Kidney tubule cell (primary cell): ENCODE results near the gene PRSS1.
"Not testable (repeated sequence)": the region's sequence is repeated elsewhere in the genome, so short reads cannot be mapped to it uniquely, and the experiment has no call there.

Source experiments
- DNase-seq: peaks from one replicate; pipeline ENCODE4 v3.0.0-alpha.2; 2018; ENCODE audit warnings: low spot score

Gene PRSS1

GRCh38 chr7:142773937-142774744, 24.9 kb downstream of the PRSS1 start:
- no peak for DNase-seq

GRCh38 chr7:142774826-142775225, 25.6 kb downstream of the PRSS1 start:
- peak; percentile 54 for DNase-seq

DNA sequence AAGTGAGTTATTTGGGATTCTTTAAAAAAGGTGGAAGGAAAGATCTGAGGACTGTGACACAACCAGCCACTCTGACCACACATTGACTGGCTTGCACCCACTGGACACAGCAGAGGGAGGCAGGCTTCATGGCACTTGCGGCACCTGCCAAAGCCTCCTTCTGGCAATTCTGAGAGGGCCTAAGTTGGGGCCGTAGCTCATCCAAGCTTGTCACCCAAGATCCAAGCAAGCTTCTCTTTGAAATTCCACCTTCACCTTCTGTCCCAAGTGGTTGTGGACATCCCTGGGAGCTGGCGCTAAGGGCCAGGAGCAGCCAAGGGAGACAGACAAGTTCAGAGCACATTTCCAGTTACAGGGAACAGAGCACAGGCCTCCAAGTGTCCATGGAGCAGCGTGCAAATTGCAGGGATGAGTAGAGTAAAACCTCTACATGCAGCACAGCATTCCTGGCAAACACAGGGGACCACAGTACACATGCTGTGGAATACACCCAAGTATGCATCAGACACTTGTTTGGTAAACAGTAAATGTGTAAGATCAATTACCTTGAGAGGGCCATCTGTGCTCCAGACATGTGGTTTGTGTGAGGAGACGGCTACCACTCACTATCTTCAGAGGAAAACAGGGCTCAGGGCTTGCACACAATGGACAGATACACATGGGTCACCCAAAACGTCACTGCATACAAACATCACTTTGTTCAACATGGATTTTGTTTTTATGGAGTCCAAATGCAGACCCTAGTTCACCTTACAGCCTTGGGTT, 26.3 kb downstream of the PRSS1 start:
- DNase-seq: not testable (repeated sequence)

GRCh38 chr7:142776206-142776844, 27.1 kb downstream of the PRSS1 start:
- peak; percentile 17 for DNase-seq

DNA sequence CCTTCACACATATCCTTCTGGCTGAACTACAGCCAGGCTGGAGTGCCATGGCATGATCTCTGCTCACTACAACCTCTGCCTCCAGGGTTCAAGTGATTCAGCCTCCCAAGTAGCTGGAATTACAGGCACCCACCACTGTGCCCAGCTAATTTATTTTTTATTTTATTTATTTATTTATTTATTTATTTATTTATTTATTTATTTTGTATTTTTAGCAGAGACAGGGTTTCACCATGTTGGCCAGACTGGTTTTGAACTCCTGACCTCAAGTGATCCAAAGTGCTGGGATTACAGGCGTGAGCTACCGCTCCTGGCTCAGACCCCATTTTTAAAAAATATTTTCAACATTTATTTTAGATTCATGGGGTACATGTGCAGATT, 27.6 kb downstream of the PRSS1 start:
- DNase-seq: not testable (repeated sequence)

- no peak for DNase-seq
Measured at GRCh38 chr7:142777318-142777717, 28.0 kb downstream of the PRSS1 start.

GRCh38 chr7:142782922-142783900, 33.9 kb downstream of the PRSS1 start:
- peak; percentile 92 for DNase-seq

DNA sequence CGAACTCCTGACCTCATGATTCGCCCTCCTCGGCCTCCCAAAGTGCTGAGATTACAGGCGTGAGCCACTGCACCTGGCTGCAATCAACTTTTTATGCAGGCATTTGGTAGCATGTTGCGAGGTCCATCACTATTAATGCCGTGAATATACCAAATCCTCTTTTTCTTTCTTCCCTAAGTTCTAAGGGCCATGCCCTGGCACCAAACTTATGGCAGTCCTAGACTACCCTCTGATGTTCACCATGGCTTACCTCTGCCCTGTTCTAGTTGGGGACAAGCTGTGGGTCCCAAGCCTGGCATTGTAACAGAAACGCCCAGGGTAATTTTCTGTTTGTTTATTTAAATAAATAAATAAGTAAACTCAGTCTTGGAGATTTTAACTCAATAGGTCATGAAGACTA, 34.8 kb downstream of the PRSS1 start:
- DNase-seq: no peak

DNA sequence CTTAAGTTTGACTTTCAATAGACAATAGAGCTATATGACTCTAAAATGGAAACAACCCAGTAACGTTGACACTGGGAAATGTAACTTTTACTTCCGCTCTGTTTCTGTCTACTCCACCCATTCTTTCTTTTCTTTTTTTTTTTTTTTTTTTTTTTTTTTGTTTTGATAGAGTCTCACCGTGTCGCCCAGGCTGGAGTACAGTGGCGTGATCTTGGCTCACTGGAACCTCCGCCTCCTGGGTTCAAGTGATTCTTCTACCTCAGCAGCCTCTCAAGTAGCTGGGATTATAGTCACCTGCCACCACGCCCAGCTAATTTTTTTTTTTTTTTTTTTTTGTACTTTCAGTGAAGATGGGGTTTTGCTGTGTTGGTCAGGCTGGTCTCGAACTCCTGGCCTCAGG, 35.4 kb downstream of the PRSS1 start:
- DNase-seq: no peak

DNA sequence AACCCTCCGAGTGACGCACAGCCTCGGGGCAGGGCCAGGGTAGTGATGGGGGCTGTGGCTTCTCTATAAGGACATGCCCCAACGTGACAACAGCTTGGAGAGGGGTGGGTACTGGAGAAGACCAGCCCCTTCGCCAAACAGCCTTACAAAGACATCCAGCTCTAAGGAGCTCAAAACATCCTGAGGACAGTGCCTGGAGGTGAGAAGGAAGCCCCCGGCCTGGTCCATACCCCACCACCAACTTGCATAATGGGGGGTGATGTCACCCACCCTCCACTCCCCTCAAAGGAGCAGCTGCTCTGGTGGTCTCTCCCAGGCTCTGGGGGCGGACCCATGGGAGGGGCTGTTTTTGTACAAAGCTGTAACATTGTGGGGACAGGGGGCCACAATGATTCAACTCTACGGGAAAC, 36.6 kb downstream of the PRSS1 start:
- DNase-seq: no peak

- DNase-seq: no peak
Measured at GRCh38 chr7:142787034-142787768, 37.9 kb downstream of the PRSS1 start.

DNA sequence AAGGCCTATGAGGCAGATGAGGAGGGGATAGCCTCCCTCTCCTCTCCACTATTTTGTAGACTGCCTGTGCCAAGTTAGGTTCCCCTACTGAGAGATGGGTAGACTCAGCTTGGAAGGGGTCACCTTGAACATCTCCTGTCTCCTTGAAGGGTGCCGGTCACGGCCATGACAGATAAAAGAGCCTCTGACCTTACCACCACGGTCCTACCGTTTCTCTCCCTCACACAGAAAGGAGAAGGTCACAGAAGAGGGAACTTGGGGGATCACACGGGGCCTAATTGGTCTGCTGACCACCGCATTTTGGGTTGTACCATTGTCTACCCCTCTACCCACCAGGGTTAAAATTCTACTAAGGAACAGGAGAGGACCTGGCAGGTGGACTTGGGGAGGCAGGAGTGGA, 38.5 kb downstream of the PRSS1 start:
- no peak for DNase-seq

DNA sequence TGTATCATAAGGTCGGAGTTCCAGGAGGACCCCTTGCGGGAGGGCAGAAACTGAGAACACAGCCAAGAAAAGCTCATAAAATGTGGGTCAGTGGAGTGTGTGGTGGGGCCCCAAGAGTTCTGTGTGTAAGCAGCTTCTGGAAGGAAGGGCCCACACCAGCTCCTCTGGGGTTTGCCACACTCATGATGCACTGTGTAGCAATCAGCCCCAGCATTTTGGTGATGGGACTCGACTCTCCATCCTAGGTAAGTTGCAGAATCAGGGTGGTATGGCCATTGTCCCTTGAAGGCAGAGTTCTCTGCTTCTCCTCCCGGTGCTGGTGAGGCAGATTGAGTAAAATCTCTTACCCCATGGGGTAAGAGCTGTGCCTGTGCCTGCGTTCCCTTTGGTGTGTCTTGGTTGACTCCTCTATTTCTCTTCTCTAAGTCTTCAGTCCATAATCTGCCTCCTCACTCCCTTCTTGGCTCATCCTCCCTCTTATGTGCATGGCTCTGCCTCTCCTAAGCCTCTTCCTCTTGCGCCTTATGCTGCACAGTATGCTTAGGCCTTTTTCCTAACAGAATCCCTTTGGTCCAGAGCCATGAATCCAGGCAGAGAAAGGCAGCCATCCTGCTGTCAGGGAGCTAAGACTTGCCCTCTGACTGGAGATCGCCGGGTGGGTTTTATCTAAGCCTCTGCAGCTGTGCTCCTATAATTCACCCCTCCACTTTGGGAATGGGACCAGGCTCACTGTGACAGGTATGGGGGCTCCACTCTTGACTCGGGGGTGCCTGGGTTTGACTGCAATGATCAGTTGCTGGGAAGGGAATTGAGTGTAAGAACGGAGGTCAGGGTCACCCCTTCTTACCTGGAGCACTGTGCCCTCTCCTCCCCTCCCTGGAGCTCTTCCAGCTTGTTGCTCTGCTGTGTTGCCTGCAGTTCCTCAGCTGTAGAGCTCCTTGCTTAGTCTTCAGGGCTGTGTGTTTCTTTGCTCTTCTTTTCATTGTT, 39.3 kb downstream of the PRSS1 start:
- no peak for DNase-seq

DNA sequence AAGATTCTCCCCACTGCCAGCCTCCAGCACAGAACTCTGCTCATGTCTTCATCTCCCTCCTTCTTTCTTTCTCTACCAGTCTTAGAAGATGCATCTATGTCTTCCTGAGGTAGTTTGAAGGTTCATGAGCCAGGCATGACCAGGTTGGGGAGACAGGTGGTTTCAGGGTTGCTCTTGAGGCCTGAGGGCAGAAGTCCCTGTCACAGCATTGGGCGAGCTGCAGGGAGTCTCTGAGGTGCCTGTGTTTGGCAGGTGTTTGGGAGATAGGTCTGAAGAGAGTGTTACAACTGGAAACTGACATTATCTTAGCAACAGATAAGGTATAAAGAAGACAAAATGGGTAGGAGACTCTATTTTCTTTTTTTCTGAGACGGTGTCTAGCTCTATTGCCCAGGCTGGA, 40.2 kb downstream of the PRSS1 start:
- no peak for DNase-seq

DNA sequence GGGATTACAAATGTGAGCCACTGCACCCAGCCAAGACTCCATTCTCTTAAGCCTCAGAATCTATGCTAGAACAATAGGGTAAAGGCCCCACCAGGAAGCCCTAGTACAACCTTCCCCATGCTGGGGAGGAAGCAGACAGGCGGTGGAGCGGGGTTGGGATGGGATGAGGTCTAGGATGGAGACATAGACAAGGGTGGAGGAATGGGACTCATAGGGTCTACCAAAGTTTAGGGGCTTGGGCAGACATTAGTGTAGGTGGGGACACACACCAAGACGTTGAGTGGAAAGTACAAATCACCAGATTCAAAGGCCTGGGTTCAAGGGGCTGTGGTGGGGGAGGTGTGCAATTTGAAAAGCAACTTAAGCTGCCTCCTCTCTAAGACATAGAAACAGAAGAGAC, 40.8 kb downstream of the PRSS1 start:
- DNase-seq: no peak

DNA sequence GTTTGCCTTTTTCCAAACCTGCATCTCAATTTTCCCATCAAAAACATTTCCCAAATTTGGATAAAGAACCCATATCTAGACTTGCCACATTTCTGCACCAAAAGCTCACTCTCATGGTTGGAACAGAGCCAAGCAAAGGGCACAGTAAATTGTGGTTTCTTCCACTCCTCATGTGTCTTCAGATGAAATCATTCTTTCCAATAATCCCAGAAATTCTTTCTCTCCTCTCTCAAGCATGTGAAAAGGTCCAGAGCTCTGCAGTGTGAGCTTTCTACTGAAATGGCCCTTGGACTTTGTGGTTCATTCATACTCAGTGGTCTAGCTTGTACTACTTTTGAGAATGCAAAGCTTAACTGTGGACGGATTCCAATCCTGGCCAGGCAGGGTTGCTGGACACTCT, 41.3 kb downstream of the PRSS1 start:
- DNase-seq: no peak

- no peak for DNase-seq
Measured at GRCh38 chr7:142791502-142791901, 42.2 kb downstream of the PRSS1 start.

DNA sequence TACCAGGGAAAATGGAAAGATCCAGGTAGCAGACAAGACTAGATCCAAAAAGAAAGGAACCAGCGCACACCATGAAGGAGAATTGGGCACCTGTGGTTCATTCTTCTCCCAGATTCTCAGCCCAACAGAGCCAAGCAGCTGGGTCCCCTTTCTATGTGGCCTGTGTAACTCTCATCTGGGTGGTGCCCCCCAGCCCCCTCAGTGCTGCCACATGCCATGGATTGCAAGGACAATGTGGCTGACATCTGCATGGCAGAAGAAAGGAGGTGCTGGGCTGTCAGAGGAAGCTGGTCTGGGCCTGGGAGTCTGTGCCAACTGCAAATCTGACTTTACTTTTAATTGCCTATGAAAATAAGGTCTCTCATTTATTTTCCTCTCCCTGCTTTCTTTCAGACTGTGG, 42.9 kb downstream of the PRSS1 start:
- no peak for DNase-seq

- no peak for DNase-seq
Measured at GRCh38 chr7:142792593-142792992, 43.3 kb downstream of the PRSS1 start.

DNA sequence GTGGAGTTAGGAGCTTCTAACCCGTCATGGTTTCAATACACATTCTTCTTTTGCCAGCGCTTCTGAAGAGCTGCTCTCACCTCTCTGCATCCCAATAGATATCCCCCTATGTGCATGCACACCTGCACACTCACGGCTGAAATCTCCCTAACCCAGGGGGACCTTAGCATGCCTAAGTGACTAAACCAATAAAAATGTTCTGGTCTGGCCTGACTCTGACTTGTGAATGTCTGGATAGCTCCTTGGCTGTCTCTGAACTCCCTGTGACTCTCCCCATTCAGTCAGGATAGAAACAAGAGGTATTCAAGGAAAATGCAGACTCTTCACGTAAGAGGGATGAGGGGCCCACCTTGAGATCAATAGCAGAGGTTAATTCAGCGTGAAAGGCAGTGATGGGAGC, 43.9 kb downstream of the PRSS1 start:
- DNase-seq: peak; percentile 56
